Measurements from ENCODE around the gene POMT2.

- TF ChIP-seq CTCF (IDR thresholded peaks at IDR 0.05) (no peak), POLR2AphosphoS5 (IDR thresholded peaks at IDR 0.05) (no peak)
Observed at GRCh38 chr14:77347751-77348150, 27.1 kb upstream of the POMT2 start.
